Peyer's patch (tissue), 4 donors: ENCODE measurements around the gene ZNF562. TPM values are rescaled to one million over a fixed set of nuclear protein-coding genes. Genes with fewer than 3 reads are reported as not detected.

Experiments used
- DNase-seq, 3 donors: peaks; one replicate each; pipeline ENCODE4 v3.0.0-alpha.2; 2017 to 2019
- H3K27ac ChIP-seq, 4 donors: fragments of 200-600 bp; sonication (generic); one replicate each; pipeline ENCODE4 v1.5.1; 2016 to 2019
- H3K27me3 ChIP-seq, 2 donors: fragments of 200-600 bp; sonication (generic); one replicate each; pipeline ENCODE4 v1.5.1; 2019
- H3K36me3 ChIP-seq, 3 donors: fragments of 200-600 bp; sonication (generic); one replicate each; pipeline ENCODE4 v1.5.1; 2016 to 2019
- H3K4me1 ChIP-seq, 4 donors: fragments of 200-600 bp; sonication (generic); one replicate each; pipeline ENCODE4 v1.5.1; 2016 to 2019
- H3K4me3 ChIP-seq, 4 donors: fragments of 200-600 bp; sonication (generic); 1 replicate in 3 of 4; 2 replicates in 1 of 4; pipeline ENCODE4 v1.5.1; 2016 to 2019; ENCODE audit warnings: mild to moderate bottlenecking in 1 of 4
- H3K9me3 ChIP-seq, 4 donors: fragments of 200-600 bp; sonication (generic); one replicate each; pipeline ENCODE4 v1.5.1; 2016 to 2019; ENCODE audit warnings: mild to moderate bottlenecking in 1 of 4
- POLR2A ChIP-seq, 2 donors: fragments of 450-650 bp; IDR thresholded peaks; one replicate each; pipeline ENCODE4 v1.5.1; 2017; ENCODE audit warnings: antibody characterized with exemption in 2 of 2, mild to moderate bottlenecking in 2 of 2, moderate library complexity in 2 of 2
- total RNA-seq, 4 donors: library from RNA; depleted of rRNA; stranded (reverse); fragments of >200 nt; gene quantifications; one replicate each; pipeline ENCODE4 v1.1.0, GENCODE V29; 2016
- TF ChIP-seq, protein P1 (sequence below), 6 experiments: fragments of 450-650 bp in 4 of 6; fragments of 200-600 bp in 2 of 6; sonication (generic) in 1 of 6; IDR thresholded peaks; one replicate each; pipeline ENCODE4 v1.5.1; 2017 to 2019; ENCODE audit warnings: antibody characterized with exemption in 6 of 6, mild to moderate bottlenecking in 3 of 6, moderate library complexity in 1 of 6

Gene ZNF562
- 10 to 100 TPM; 14.9 to 38.8 (median 25.9) TPM for total RNA-seq

DNA sequence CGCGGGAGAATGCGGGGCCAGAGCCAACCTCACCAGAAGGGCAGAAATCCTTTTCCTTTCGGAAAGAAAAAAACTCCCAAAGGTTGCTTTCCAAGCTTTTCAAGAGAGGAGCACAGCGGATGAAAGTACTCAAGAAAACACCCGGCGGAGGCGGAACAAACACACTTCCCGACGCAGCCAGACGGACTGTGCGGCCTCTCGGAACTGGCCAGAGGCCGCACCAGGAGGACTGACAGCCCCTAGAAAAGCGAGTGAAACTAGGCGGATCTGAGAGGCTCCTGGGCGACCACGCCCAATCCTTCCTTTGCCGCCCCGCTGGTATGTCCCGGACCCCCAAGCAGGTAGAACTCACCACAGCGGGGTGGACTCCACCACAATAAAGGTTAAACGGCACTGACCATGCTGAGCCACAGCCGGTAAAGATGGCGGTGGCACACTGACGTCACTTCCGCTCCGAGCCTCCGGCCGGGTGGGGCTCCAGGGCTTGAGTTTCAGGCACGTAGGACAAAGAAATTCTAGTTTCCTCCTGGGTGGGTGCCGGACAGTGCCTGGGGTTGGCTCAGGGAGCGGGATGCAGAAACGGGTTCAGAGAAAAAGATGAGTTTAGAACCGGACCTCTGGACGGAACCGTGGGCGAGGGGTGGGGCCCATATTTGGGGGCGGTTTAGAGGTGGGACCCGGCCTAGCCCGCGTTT is at the start of gene ZNF562:
Gene ZNF562, minus strand, starts transcription at position 438 of the 695 bp plus-strand sequence. CDS start 14,356 bp downstream, outside the sequence.
- Histone ChIP-seq H3K9me3 (peaks cover 0 to 25% (median 0%) of the 10 kb centered on the region in 4 donors), H3K4me1 (no peaks in the 10 kb centered on the region), H3K27ac (peak within 1 kb of the TSS; percentile 81 to 93 (median 86)), H3K36me3 (peaks cover 0 to 27% (median 0%) of the 10 kb centered on the region in 3 donors), H3K27me3 (no peaks in the 10 kb centered on the region), H3K4me3 (peak within 1 kb of the TSS; percentile 56 to 89 (median 67))
- TF ChIP-seq POLR2A (IDR thresholded peaks at IDR 0.05), result peak; percentile 24 to 46
- TF ChIP-seq, protein P1, sequence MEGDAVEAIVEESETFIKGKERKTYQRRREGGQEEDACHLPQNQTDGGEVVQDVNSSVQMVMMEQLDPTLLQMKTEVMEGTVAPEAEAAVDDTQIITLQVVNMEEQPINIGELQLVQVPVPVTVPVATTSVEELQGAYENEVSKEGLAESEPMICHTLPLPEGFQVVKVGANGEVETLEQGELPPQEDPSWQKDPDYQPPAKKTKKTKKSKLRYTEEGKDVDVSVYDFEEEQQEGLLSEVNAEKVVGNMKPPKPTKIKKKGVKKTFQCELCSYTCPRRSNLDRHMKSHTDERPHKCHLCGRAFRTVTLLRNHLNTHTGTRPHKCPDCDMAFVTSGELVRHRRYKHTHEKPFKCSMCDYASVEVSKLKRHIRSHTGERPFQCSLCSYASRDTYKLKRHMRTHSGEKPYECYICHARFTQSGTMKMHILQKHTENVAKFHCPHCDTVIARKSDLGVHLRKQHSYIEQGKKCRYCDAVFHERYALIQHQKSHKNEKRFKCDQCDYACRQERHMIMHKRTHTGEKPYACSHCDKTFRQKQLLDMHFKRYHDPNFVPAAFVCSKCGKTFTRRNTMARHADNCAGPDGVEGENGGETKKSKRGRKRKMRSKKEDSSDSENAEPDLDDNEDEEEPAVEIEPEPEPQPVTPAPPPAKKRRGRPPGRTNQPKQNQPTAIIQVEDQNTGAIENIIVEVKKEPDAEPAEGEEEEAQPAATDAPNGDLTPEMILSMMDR (IDR thresholded peaks at IDR 0.05), result peak in 1 of 6 experiments; percentile 3
- peak; percentile 77 to 94 (median 92) for DNase-seq

DNA sequence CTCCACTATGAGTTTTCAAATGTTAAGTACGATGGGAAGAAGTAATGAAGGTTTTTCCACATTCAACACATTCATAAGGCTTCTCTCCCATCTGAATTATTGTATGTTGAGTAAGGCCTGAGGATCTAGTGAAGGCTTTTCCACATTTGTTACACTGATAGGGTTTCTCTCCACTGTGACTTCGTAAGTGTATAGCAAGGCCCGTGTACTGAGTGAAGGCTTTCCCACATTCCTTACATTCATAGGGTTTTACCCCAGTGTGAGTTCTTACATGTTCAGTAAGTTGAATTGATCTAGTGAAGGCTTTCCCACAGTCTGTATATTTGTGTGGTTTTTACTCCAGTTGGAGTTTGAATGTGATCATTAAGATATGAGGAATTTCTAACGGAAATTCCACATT is 49.3 kb upstream of the ZNF562 start:
- no peak for DNase-seq
- no peaks in the 10 kb centered on the region for H3K9me3 ChIP-seq
- H3K36me3 ChIP-seq, result no peaks in the 10 kb centered on the region
- no peak for TF ChIP-seq POLR2A (IDR thresholded peaks at IDR 0.05)
- TF ChIP-seq, protein P1 (IDR thresholded peaks at IDR 0.05), result no peak
- no peak overlapping the region for H3K27ac ChIP-seq
- H3K27me3 ChIP-seq, result no peaks in the 10 kb centered on the region
- H3K4me1 ChIP-seq, result no peaks in the 10 kb centered on the region
- H3K4me3 ChIP-seq, result no peak overlapping the region

DNA sequence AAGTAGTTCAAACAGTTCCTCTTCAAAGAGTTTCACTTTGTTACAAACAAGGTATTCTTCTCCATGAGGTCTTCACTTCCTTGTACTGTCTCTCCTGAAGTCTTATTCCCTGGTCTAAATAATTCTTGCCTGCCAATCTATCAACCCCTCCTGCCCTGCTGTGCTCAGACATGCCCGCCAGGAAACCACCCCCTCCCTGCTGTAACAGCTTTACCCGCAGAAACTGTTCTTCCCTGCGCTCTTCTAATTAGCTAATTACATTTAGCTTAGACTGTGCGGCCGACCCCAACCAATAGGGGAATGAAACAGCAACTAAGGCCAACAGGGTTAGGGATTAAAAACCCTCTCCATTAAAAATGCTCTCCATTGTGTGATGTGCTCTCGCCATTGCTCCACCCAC is 47.0 kb upstream of the ZNF562 start:
- Histone ChIP-seq H3K9me3 (no peaks in the 10 kb centered on the region), H3K36me3 (no peaks in the 10 kb centered on the region), H3K27me3 (no peaks in the 10 kb centered on the region), H3K4me1 (no peaks in the 10 kb centered on the region), H3K4me3 (no peak overlapping the region), H3K27ac (peak overlapping the region in 1 of 4 donors; percentile 39)
- no peak for TF ChIP-seq POLR2A (IDR thresholded peaks at IDR 0.05)
- TF ChIP-seq, protein P1 (IDR thresholded peaks at IDR 0.05), result no peak
- DNase-seq, result no peak

DNA sequence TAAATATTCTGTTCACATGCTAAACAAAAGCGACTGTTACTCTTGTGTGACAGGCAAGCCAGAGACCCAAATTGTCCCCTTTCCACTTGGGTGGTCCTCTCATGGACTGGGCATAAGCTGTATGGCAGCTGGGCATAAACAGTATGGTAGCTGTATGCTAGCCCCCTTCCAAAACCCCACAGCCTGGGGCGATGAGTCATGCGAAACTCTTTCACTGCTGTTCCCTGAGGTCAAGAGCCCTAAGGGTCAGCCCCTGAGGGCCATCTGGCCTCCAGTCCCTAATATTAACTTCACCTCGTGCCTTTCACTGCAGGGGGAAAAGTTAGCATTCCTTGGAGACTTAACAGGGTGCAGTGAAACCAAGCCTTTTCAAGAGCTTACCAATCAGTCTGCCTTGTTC is 45.6 kb upstream of the ZNF562 start:
- DNase-seq, result no peak
- TF ChIP-seq, protein P1 (IDR thresholded peaks at IDR 0.05), result no peak
- TF ChIP-seq POLR2A (IDR thresholded peaks at IDR 0.05), result no peak
- H3K9me3 ChIP-seq, result no peaks in the 10 kb centered on the region
- no peak overlapping the region for H3K27ac ChIP-seq
- no peaks in the 10 kb centered on the region for H3K36me3 ChIP-seq
- no peak overlapping the region for H3K4me3 ChIP-seq
- no peaks in the 10 kb centered on the region for H3K27me3 ChIP-seq
- no peaks in the 10 kb centered on the region for H3K4me1 ChIP-seq

DNA sequence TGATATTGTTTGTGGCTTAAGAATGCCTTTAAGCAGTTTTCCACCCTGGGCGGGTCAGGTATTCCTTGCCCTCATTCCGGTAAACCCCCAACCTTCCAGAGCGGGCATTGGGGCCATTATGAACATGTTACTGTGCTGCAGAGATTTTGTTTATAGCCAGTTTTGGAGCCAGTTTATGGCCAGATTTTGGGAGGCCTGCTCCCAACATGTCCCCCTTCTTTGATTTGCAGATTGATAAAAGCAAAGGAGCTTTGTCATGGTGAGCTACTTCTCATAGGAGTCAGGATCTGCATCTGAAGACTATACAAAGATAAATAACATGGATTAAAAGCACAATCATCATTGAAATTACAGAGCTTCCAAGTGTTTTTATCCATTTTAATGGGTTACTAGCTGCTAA is 36.9 kb upstream of the ZNF562 start:
- H3K4me1 ChIP-seq, result no peaks in the 10 kb centered on the region
- TF ChIP-seq, protein P1 (IDR thresholded peaks at IDR 0.05), result no peak
- no peak for TF ChIP-seq POLR2A (IDR thresholded peaks at IDR 0.05)
- peaks cover 0 to 4% (median 2%) of the 10 kb centered on the region in 4 donors for H3K9me3 ChIP-seq
- H3K4me3 ChIP-seq, result no peak overlapping the region
- DNase-seq, result no peak
- H3K27me3 ChIP-seq, result no peaks in the 10 kb centered on the region
- no peaks in the 10 kb centered on the region for H3K36me3 ChIP-seq
- H3K27ac ChIP-seq, result no peak overlapping the region
